Duodenal mucosa (tissue), 2 donors: ENCODE results near the gene TEX51.

Experiments used
- H3K27ac ChIP-seq: one replicate; pipeline ENCODE4 v1.7.0; 2013; ENCODE audit warnings: low read depth, low read length
- H3K27me3 ChIP-seq, 2 donors: one replicate each; pipeline ENCODE4 v1.7.0; 2013; ENCODE audit warnings: low read length in 2 of 2, control low read depth in 1 of 2; ENCODE audit not compliant: insufficient read depth in 2 of 2, control insufficient read depth in 1 of 2
- H3K36me3 ChIP-seq, 2 donors: one replicate each; pipeline ENCODE4 v1.7.0; 2013; ENCODE audit warnings: low read length in 2 of 2, control low read depth in 1 of 2; ENCODE audit not compliant: insufficient read depth in 2 of 2, control insufficient read depth in 1 of 2
- H3K4me1 ChIP-seq, 2 donors: one replicate each; pipeline ENCODE4 v1.7.0; 2013; ENCODE audit warnings: low read length in 2 of 2, control low read depth in 1 of 2; ENCODE audit not compliant: insufficient read depth in 2 of 2, control insufficient read depth in 1 of 2
- H3K4me3 ChIP-seq, 2 donors: one replicate each; pipeline ENCODE4 v1.7.0; 2013; ENCODE audit warnings: low read length in 2 of 2, low read depth in 1 of 2
- H3K9ac ChIP-seq, 2 donors: one replicate each; pipeline ENCODE4 v1.7.0; 2013; ENCODE audit warnings: low read length in 2 of 2, low read depth in 1 of 2
- H3K9me3 ChIP-seq, 2 donors: one replicate each; pipeline ENCODE4 v1.7.0; 2013; ENCODE audit warnings: low read length in 2 of 2, control low read depth in 1 of 2; ENCODE audit not compliant: control insufficient read depth in 1 of 2

The TEX51 gene

GRCh38 chr2:126900646-126901319, 2.1 kb downstream of the TEX51 start:
- Histone ChIP-seq H3K4me1 (no peaks in the 10 kb centered on the region), H3K36me3 (no peaks in the 10 kb centered on the region), H3K4me3 (no peak overlapping the region), H3K9me3 (no peaks in the 10 kb centered on the region), H3K27me3 (no peaks in the 10 kb centered on the region), H3K27ac (no peak overlapping the region), H3K9ac (no peak overlapping the region)

- Histone ChIP-seq H3K9me3 (no peaks in the 10 kb centered on the region), H3K9ac (no peak overlapping the region), H3K27me3 (no peaks in the 10 kb centered on the region), H3K4me1 (no peaks in the 10 kb centered on the region), H3K4me3 (no peak overlapping the region), H3K36me3 (no peaks in the 10 kb centered on the region), H3K27ac (no peak overlapping the region)
Observed at GRCh38 chr2:126901459-126901858, 2.8 kb downstream of the TEX51 start.

GRCh38 chr2:126902152-126902835, 3.6 kb downstream of the TEX51 start:
- Histone ChIP-seq H3K27ac (no peak overlapping the region), H3K9ac (no peak overlapping the region), H3K9me3 (no peaks in the 10 kb centered on the region), H3K4me1 (no peaks in the 10 kb centered on the region), H3K4me3 (no peak overlapping the region), H3K36me3 (no peaks in the 10 kb centered on the region), H3K27me3 (no peaks in the 10 kb centered on the region)

- Histone ChIP-seq H3K9ac (no peak overlapping the region), H3K27ac (no peak overlapping the region), H3K36me3 (no peaks in the 10 kb centered on the region), H3K4me3 (no peak overlapping the region), H3K4me1 (no peaks in the 10 kb centered on the region), H3K9me3 (no peaks in the 10 kb centered on the region), H3K27me3 (no peaks in the 10 kb centered on the region)
Observed at GRCh38 chr2:126902859-126903258, 4.2 kb downstream of the TEX51 start.

- Histone ChIP-seq H3K36me3 (no peaks in the 10 kb centered on the region), H3K4me1 (no peaks in the 10 kb centered on the region), H3K9ac (no peak overlapping the region), H3K27ac (no peak overlapping the region), H3K27me3 (no peaks in the 10 kb centered on the region), H3K9me3 (no peaks in the 10 kb centered on the region), H3K4me3 (no peak overlapping the region)
Observed at GRCh38 chr2:126905991-126906390, 7.3 kb downstream of the TEX51 start.

- no peaks in the 10 kb centered on the region for H3K36me3 ChIP-seq
- no peaks in the 10 kb centered on the region for H3K4me1 ChIP-seq
- no peaks in the 10 kb centered on the region for H3K9me3 ChIP-seq
- no peak overlapping the region for H3K9ac ChIP-seq
- no peak overlapping the region for H3K4me3 ChIP-seq
- no peak overlapping the region for H3K27ac ChIP-seq
- no peaks in the 10 kb centered on the region for H3K27me3 ChIP-seq
Observed at GRCh38 chr2:126906781-126907180, 8.1 kb downstream of the TEX51 start.

GRCh38 chr2:126907671-126908070, 9.0 kb downstream of the TEX51 start:
- H3K4me1 ChIP-seq, result no peaks in the 10 kb centered on the region
- no peak overlapping the region for H3K27ac ChIP-seq
- no peak overlapping the region for H3K4me3 ChIP-seq
- no peak overlapping the region for H3K9ac ChIP-seq
- no peaks in the 10 kb centered on the region for H3K9me3 ChIP-seq
- H3K36me3 ChIP-seq, result no peaks in the 10 kb centered on the region
- H3K27me3 ChIP-seq, result no peaks in the 10 kb centered on the region

- Histone ChIP-seq H3K27me3 (no peaks in the 10 kb centered on the region), H3K27ac (no peak overlapping the region), H3K9me3 (no peaks in the 10 kb centered on the region), H3K4me3 (no peak overlapping the region), H3K36me3 (no peaks in the 10 kb centered on the region), H3K9ac (no peak overlapping the region), H3K4me1 (no peaks in the 10 kb centered on the region)
Observed at GRCh38 chr2:126908721-126909177, 10.1 kb downstream of the TEX51 start.

GRCh38 chr2:126909366-126909765, 10.7 kb downstream of the TEX51 start:
- no peak overlapping the region for H3K4me3 ChIP-seq

GRCh38 chr2:126909781-126910180, 11.1 kb downstream of the TEX51 start:
- Histone ChIP-seq H3K4me3 (no peak overlapping the region), H3K4me1 (no peaks in the 10 kb centered on the region), H3K9me3 (no peaks in the 10 kb centered on the region), H3K27me3 (no peaks in the 10 kb centered on the region), H3K9ac (no peak overlapping the region), H3K36me3 (no peaks in the 10 kb centered on the region), H3K27ac (no peak overlapping the region)

More at GRCh38 chr2:126909366-126909765, 10.7 kb downstream of the TEX51 start:
- no peaks in the 10 kb centered on the region for H3K4me1 ChIP-seq
- H3K36me3 ChIP-seq, result no peaks in the 10 kb centered on the region
- H3K9me3 ChIP-seq, result no peaks in the 10 kb centered on the region
- H3K27me3 ChIP-seq, result no peaks in the 10 kb centered on the region
- H3K27ac ChIP-seq, result no peak overlapping the region
- no peak overlapping the region for H3K9ac ChIP-seq
